Measurements from ENCODE around the gene PRKCD.

PRKCD gene

DNA sequence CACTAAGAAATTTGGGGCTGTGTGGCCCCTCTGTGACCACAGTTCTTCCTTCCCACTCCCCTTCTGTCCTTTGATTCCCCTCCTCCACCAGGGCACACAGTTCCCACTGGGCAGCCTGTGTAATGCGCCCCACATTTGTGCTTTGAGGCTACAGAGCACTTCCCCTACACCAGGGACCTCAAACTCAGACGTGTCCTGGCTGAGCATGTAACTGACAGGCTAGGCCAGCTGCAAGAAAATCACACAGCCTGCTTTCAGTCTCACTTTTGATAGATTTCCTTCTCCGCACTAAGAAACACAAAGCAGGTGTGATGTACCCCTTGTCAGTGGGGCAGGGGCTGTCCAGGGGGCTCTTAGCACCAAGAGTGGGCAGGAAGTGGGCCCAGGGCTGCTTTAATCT, 29.6 kb downstream of the PRKCD start:
- H3K9me3 ChIP-seq (ENCODE audit: control extremely low read depth in 1 of 5, control insufficient read depth in 4 of 5, insufficient read depth in 2 of 5, low read depth in 1 of 5, low read length in 4 of 5) = no peaks in the 10 kb centered on the region
- 100% methylated on average over 1 of the region's 3 CpGs for WGBS (ENCODE audit: insufficient coverage)
- no peak overlapping the region for H3K4me3 ChIP-seq (ENCODE audit: control insufficient read depth in 1 of 7, extremely low read depth in 1 of 7, insufficient read depth in 4 of 7, low read depth in 2 of 7, low read length in 6 of 7)
- peaks cover 0 to 8% (median 3%) of the 10 kb centered on the region in 4 experiments for H3K4me1 ChIP-seq (ENCODE audit: control extremely low read depth in 1 of 4, control insufficient read depth in 4 of 4, insufficient read depth in 4 of 4, low read length in 3 of 4)
- POLR2A ChIA-PET = no interaction called here
- DNase-seq = no peak
- H3K36me3 ChIP-seq (ENCODE audit: control insufficient read depth in 4 of 4, insufficient read depth in 4 of 4, low read length in 3 of 4) = peaks cover 4 to 78% (median 11%) of the 10 kb centered on the region in 4 experiments
- no peak overlapping the region for H3K27ac ChIP-seq (ENCODE audit: insufficient read depth in 1 of 2, low read depth in 1 of 2, low read length in 2 of 2, poor library complexity in 1 of 2, severe bottlenecking in 2 of 2)
- no peaks in the 10 kb centered on the region for H3K27me3 ChIP-seq (replicated peaks in 2 of 5; ENCODE audit: control insufficient read depth in 4 of 5, insufficient read depth in 5 of 5, low read length in 4 of 5)
- CTCF ChIA-PET = interaction anchor here (1.4 to 4.2 kb wide), 6 partner anchors 10 to 78 kb away, joined by 3 to 33 read pairs (median 4); no protein-coding TSS in a partner anchor

DNA sequence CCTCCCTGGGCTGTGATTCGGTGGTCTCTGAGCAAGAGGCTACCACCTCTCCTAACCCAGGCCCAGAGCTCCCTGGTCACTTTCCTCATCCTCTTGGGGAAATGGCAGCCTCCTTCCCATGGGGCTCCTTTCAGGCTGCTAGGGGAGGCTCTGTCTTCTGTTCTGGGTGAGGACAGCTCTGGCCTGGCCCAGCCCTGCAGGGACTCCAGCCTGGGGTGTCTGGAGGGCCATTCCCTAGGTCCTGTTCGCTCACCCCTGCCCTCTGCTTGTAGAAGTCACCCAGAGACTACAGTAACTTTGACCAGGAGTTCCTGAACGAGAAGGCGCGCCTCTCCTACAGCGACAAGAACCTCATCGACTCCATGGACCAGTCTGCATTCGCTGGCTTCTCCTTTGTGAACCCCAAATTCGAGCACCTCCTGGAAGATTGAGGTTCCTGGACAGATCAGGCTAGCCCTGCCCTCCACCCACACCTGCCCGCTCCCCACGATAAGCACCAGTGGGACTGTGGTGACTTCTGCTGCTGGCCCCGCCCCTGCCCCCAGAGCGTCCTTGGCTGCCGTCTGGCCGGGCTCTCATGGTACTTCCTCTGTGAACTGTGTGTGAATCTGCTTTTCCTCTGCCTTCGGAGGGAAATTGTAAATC, 30.9 kb downstream of the PRKCD start:
- CTCF ChIA-PET = interaction anchor here (0.7 to 4.2 kb wide), 11 partner anchors 8 to 99 kb away, joined by 3 to 33 read pairs (median 3); partner anchors contain the start of gene PRKCD
- Histone ChIP-seq H3K4me3 (ENCODE audit: control insufficient read depth in 1 of 7, extremely low read depth in 1 of 7, insufficient read depth in 4 of 7, low read depth in 2 of 7, low read length in 6 of 7) (no peak overlapping the region), H3K4me1 (ENCODE audit: control extremely low read depth in 1 of 4, control insufficient read depth in 4 of 4, insufficient read depth in 4 of 4, low read length in 3 of 4) (peaks cover 1 to 19% (median 5%) of the 10 kb centered on the region in 4 experiments), H3K9me3 (ENCODE audit: control extremely low read depth in 1 of 5, control insufficient read depth in 4 of 5, insufficient read depth in 2 of 5, low read depth in 1 of 5, low read length in 4 of 5) (no peaks in the 10 kb centered on the region), H3K36me3 (ENCODE audit: control insufficient read depth in 4 of 4, insufficient read depth in 4 of 4, low read length in 3 of 4) (peaks cover 3 to 65% (median 4%) of the 10 kb centered on the region in 4 experiments), H3K27ac (ENCODE audit: insufficient read depth in 1 of 2, low read depth in 1 of 2, low read length in 2 of 2, poor library complexity in 1 of 2, severe bottlenecking in 2 of 2) (no peak overlapping the region), H3K27me3 (replicated peaks in 2 of 5; ENCODE audit: control insufficient read depth in 4 of 5, insufficient read depth in 5 of 5, low read length in 4 of 5) (no peaks in the 10 kb centered on the region)
- POLR2A ChIA-PET = no interaction called here
- no peak for DNase-seq
- 97% methylated on average over 11 of the region's 16 CpGs for WGBS (ENCODE audit: insufficient coverage)

DNA sequence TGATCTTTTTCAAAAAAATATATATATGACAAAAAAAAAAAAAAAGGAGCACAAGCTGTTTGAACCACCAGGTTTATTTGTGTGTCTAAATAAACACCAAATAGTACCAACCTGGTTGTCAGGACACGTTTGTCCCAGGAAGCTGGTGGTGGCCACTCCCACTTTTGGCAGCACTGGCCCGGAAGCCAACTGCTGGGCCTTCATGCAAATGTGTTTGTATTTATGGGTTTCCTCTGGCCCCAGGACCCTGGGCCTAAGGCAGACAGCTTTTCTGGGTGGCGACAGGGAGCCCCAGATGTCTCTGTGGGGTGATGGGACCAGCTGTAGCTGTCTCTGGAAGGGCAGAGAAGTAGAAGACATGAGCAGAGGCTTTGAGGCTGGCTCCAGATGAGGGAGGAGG, 31.6 kb downstream of the PRKCD start:
- no peaks in the 10 kb centered on the region for H3K9me3 ChIP-seq (ENCODE audit: control extremely low read depth in 1 of 5, control insufficient read depth in 4 of 5, insufficient read depth in 2 of 5, low read depth in 1 of 5, low read length in 4 of 5)

DNA sequence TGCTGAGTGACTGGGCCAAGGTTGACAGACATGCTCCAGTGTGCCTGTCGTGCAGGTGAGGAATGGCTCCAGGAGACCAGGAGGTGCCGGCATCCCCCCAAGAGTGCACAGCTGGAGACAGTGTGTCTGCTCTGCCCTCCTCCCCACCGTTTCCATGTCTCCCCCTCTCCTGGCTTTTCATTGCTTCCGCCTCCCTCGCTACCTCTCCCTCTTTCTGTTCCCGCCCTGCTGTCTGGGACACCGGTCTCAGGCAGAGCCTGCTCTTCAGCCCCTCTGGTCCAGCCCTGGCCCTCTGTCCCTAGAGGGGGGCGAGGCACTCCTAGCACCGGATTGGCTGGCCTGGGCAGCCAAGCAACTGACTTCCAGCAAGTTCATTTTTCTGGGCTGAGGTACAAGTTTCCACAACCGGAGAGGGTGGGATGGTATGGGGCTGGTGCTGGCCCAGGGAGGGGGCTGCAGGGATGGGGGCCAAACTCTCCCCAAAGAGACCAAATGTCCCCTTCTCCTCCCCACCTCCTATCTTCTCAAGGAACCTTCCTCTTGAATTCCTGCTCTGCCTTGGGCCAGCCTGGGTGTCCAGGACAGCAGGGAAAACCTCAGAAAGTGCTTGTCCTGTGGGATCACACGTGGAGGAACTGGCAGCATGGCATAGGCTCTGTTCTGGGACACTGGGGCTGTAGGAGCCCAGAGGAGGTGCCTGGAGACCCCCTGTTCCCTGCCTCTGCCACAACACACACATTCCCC, 32.6 kb downstream of the PRKCD start:
- Histone ChIP-seq H3K36me3 (ENCODE audit: control insufficient read depth in 4 of 4, insufficient read depth in 4 of 4, low read length in 3 of 4) (peaks cover 3 to 50% (median 4%) of the 10 kb centered on the region in 4 experiments), H3K9me3 (ENCODE audit: control extremely low read depth in 1 of 5, control insufficient read depth in 4 of 5, insufficient read depth in 2 of 5, low read depth in 1 of 5, low read length in 4 of 5) (no peaks in the 10 kb centered on the region), H3K27me3 (replicated peaks in 2 of 5; ENCODE audit: control insufficient read depth in 4 of 5, insufficient read depth in 5 of 5, low read length in 4 of 5) (no peaks in the 10 kb centered on the region), H3K4me3 (ENCODE audit: control insufficient read depth in 1 of 7, extremely low read depth in 1 of 7, insufficient read depth in 4 of 7, low read depth in 2 of 7, low read length in 6 of 7) (no peak overlapping the region), H3K27ac (ENCODE audit: insufficient read depth in 1 of 2, low read depth in 1 of 2, low read length in 2 of 2, poor library complexity in 1 of 2, severe bottlenecking in 2 of 2) (no peak overlapping the region), H3K4me1 (ENCODE audit: control extremely low read depth in 1 of 4, control insufficient read depth in 4 of 4, insufficient read depth in 4 of 4, low read length in 3 of 4) (peaks cover 1 to 20% (median 5%) of the 10 kb centered on the region in 4 experiments)
- ChIA-PET POLR2A (interaction anchor here (0.6 kb wide), 1 partner anchor 157 kb away, joined by 4 read pairs; no protein-coding TSS in a partner anchor), CTCF (interaction anchor here (0.8 to 3.2 kb wide), 6 partner anchors 30 to 82 kb away, joined by 3 to 117 read pairs (median 4); partner anchors contain the start of gene PRKCD)
- DNase-seq = no peak
- 93% methylated on average over 7 of the region's 11 CpGs for WGBS (ENCODE audit: insufficient coverage)

More for the DNA sequence above, 31.6 kb downstream of the PRKCD start:
- H3K27ac ChIP-seq (ENCODE audit: insufficient read depth in 1 of 2, low read depth in 1 of 2, low read length in 2 of 2, poor library complexity in 1 of 2, severe bottlenecking in 2 of 2) = no peak overlapping the region
- peaks cover 1 to 20% (median 5%) of the 10 kb centered on the region in 4 experiments for H3K4me1 ChIP-seq (ENCODE audit: control extremely low read depth in 1 of 4, control insufficient read depth in 4 of 4, insufficient read depth in 4 of 4, low read length in 3 of 4)
- no peak overlapping the region for H3K4me3 ChIP-seq (ENCODE audit: control insufficient read depth in 1 of 7, extremely low read depth in 1 of 7, insufficient read depth in 4 of 7, low read depth in 2 of 7, low read length in 6 of 7)
- H3K27me3 ChIP-seq (replicated peaks in 2 of 5; ENCODE audit: control insufficient read depth in 4 of 5, insufficient read depth in 5 of 5, low read length in 4 of 5) = no peaks in the 10 kb centered on the region
- 100% methylated on average over 2 of the region's 3 CpGs for WGBS (ENCODE audit: insufficient coverage)
- DNase-seq = no peak
- peaks cover 3 to 58% (median 4%) of the 10 kb centered on the region in 4 experiments for H3K36me3 ChIP-seq (ENCODE audit: control insufficient read depth in 4 of 4, insufficient read depth in 4 of 4, low read length in 3 of 4)
- ChIA-PET CTCF (interaction anchor here (0.7 to 4.2 kb wide), 7 partner anchors 29 to 82 kb away, joined by 3 to 33 read pairs (median 4); partner anchors contain the start of gene PRKCD), POLR2A (interaction anchor here (0.6 kb wide), 4 partner anchors 11 to 158 kb away, joined by 3 to 4 read pairs (median 3); no protein-coding TSS in a partner anchor)

DNA sequence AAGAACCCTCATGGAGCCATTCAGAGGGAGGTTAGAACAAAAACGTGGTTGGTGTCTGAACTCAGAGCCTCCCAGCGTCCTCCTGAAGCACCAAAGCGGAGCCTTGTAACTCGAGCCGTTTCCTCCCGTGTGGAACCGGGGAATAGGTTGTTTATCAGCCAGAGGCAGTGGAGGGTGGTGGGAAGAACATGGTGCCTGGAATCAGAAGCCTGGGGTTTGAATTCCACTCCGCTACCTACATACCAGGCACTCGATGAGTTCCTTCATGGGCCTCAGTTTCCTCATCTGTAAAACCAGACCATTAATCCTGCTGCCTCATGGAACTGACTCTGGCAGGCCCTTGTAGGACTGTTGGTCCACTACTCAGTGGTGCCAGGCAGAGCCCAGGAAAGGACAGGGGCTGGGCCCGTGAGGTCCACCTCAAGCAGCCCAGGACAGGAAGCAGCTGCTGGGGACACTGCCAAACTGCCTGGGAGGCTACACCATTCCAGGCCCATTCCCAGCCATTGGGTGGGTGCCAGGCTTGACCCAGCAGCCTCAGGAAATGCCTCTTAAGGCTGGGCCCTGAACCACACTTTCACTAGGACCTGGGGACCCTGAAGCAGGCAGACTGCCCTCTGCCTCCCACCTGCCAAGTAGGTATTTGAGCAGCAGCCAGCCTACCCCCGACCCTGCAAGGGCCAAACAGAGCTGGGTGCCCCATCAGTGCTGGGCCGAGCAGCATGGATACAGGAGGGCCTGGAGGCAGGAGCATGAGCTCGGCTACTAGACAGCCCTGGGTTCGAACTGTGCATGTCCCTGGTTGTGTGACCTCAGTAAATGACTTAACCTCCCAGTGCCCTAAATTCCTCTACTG, 33.4 kb downstream of the PRKCD start:
- POLR2A ChIA-PET = no interaction called here
- peaks cover 1 to 18% (median 5%) of the 10 kb centered on the region in 4 experiments for H3K4me1 ChIP-seq (ENCODE audit: control extremely low read depth in 1 of 4, control insufficient read depth in 4 of 4, insufficient read depth in 4 of 4, low read length in 3 of 4)
- H3K27me3 ChIP-seq (replicated peaks in 2 of 5; ENCODE audit: control insufficient read depth in 4 of 5, insufficient read depth in 5 of 5, low read length in 4 of 5) = no peaks in the 10 kb centered on the region
- no peaks in the 10 kb centered on the region for H3K9me3 ChIP-seq (ENCODE audit: control extremely low read depth in 1 of 5, control insufficient read depth in 4 of 5, insufficient read depth in 2 of 5, low read depth in 1 of 5, low read length in 4 of 5)
- CTCF ChIA-PET = interaction anchor here (1.1 to 9.1 kb wide), 9 partner anchors 10 to 90 kb away, joined by 3 to 125 read pairs (median 10); partner anchors contain the start of gene RFT1
- no peak overlapping the region for H3K4me3 ChIP-seq (ENCODE audit: control insufficient read depth in 1 of 7, extremely low read depth in 1 of 7, insufficient read depth in 4 of 7, low read depth in 2 of 7, low read length in 6 of 7)
- H3K36me3 ChIP-seq (ENCODE audit: control insufficient read depth in 4 of 4, insufficient read depth in 4 of 4, low read length in 3 of 4) = peaks cover 0 to 42% (median 1%) of the 10 kb centered on the region in 4 experiments
- WGBS (ENCODE audit: insufficient coverage) = 87% methylated on average over 12 of the region's 14 CpGs
- no peak for DNase-seq
- no peak overlapping the region for H3K27ac ChIP-seq (ENCODE audit: insufficient read depth in 1 of 2, low read depth in 1 of 2, low read length in 2 of 2, poor library complexity in 1 of 2, severe bottlenecking in 2 of 2)

DNA sequence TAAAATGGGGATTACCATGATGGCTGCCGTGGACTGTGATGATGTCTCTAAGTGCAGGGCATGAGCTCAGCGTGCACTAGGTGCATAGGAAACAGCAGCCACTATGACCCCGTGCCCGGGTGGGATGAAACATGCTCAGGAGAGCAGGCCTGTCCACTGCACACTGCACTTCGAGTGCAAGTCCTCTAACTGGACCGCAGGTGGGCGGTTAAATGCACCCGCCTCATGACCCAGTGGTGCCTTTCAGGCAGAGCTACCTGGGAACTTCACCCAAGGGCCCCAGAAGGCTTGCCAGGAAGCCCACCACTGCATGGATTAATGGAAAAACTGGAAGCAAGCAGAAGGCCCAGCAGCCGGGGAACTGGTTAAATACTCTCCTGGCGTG, 34.0 kb downstream of the PRKCD start:
- H3K27ac ChIP-seq (ENCODE audit: insufficient read depth in 1 of 2, low read depth in 1 of 2, low read length in 2 of 2, poor library complexity in 1 of 2, severe bottlenecking in 2 of 2) = no peak overlapping the region
- no peak overlapping the region for H3K4me3 ChIP-seq (ENCODE audit: control insufficient read depth in 1 of 7, extremely low read depth in 1 of 7, insufficient read depth in 4 of 7, low read depth in 2 of 7, low read length in 6 of 7)
- H3K9me3 ChIP-seq (ENCODE audit: control extremely low read depth in 1 of 5, control insufficient read depth in 4 of 5, insufficient read depth in 2 of 5, low read depth in 1 of 5, low read length in 4 of 5) = no peaks in the 10 kb centered on the region
- POLR2A ChIA-PET = no interaction called here
- no peak for DNase-seq
- CTCF ChIA-PET = interaction anchor here (1.1 to 9.1 kb wide), 14 partner anchors 11 to 91 kb away, joined by 3 to 125 read pairs (median 8); partner anchors contain the start of genes PRKCD and RFT1
- H3K4me1 ChIP-seq (ENCODE audit: control extremely low read depth in 1 of 4, control insufficient read depth in 4 of 4, insufficient read depth in 4 of 4, low read length in 3 of 4) = peaks cover 1 to 13% (median 5%) of the 10 kb centered on the region in 4 experiments
- H3K27me3 ChIP-seq (replicated peaks in 2 of 5; ENCODE audit: control insufficient read depth in 4 of 5, insufficient read depth in 5 of 5, low read length in 4 of 5) = no peaks in the 10 kb centered on the region
- H3K36me3 ChIP-seq (ENCODE audit: control insufficient read depth in 4 of 4, insufficient read depth in 4 of 4, low read length in 3 of 4) = peaks cover 0 to 36% (median under 1%) of the 10 kb centered on the region in 4 experiments
- WGBS (ENCODE audit: insufficient coverage) = 97% methylated on average over 10 of the region's 10 CpGs
